Hepatocyte (in vitro differentiated cells): ENCODE data around the gene TOB1. TPM values are rescaled to one million over a fixed set of nuclear protein-coding genes. Genes with fewer than 3 reads are reported as not detected.

Experiments used
- DNase-seq: peaks from one replicate; pipeline ENCODE4 v3.0.0-alpha.2; 2016; ENCODE audit warnings: low spot score
- H2AFZ ChIP-seq: fragments of 200-600 bp; sonication (generic); 2 replicates; pipeline ENCODE4 v1.6.0; 2016; ENCODE audit warnings: antibody characterized with exemption, mild to moderate bottlenecking
- H3K27ac ChIP-seq: fragments of 200-600 bp; sonication (generic); 2 replicates; pipeline ENCODE4 v1.5.1; 2016; ENCODE audit warnings: mild to moderate bottlenecking
- H3K27me3 ChIP-seq: fragments of 200-600 bp; sonication (generic); 2 replicates; pipeline ENCODE4 v1.6.1; 2016
- H3K36me3 ChIP-seq: fragments of 200-600 bp; sonication (generic); replicated peaks from 2 replicates; pipeline ENCODE4 v1.5.1; 2016; ENCODE audit warnings: low read depth; ENCODE audit not compliant: insufficient read depth
- H3K4me1 ChIP-seq: fragments of 200-600 bp; sonication (generic); 2 replicates; pipeline ENCODE4 v1.5.1; 2016; ENCODE audit warnings: mild to moderate bottlenecking, moderate library complexity; ENCODE audit not compliant: insufficient read depth
- H3K4me2 ChIP-seq: fragments of 200-600 bp; sonication (generic); 2 replicates; pipeline ENCODE4 v1.6.0; 2016
- H3K4me3 ChIP-seq: fragments of 200-600 bp; sonication (generic); 2 replicates; pipeline ENCODE4 v1.5.1; 2016; ENCODE audit warnings: mild to moderate bottlenecking
- H3K79me2 ChIP-seq: fragments of 200-600 bp; sonication (generic); 2 replicates; pipeline ENCODE4 v1.6.0; 2017; ENCODE audit warnings: mild to moderate bottlenecking
- H3K9me2 ChIP-seq: fragments of 200-600 bp; sonication (generic); replicated peaks from 2 replicates; pipeline ENCODE4 v1.6.0; 2017; ENCODE audit warnings: mild to moderate bottlenecking; ENCODE audit not compliant: insufficient read depth
- H3K9me3 ChIP-seq: fragments of 200-600 bp; sonication (generic); 2 replicates; pipeline ENCODE4 v1.5.1; 2016; ENCODE audit warnings: low read depth, mild to moderate bottlenecking
- H4K20me1 ChIP-seq: fragments of 200-600 bp; sonication (generic); 2 replicates; pipeline ENCODE4 v1.6.0; 2016; ENCODE audit warnings: mild to moderate bottlenecking; ENCODE audit not compliant: insufficient read depth, poor library complexity, severe bottlenecking
- EZH2 ChIP-seq: fragments of 200-600 bp; sonication (generic); IDR thresholded peaks from 2 replicates; pipeline ENCODE4 v1.6.1; 2016; ENCODE audit warnings: antibody characterized with exemption, mild to moderate bottlenecking, borderline replicate concordance
- EZH2phosphoT487 ChIP-seq: fragments of 200-600 bp; sonication (generic); IDR thresholded peaks from one replicate; pipeline ENCODE4 v1.6.1; 2018; ENCODE audit warnings: antibody characterized with exemption, mild to moderate bottlenecking, low read depth, moderate library complexity; ENCODE audit not compliant: unreplicated experiment, severe bottlenecking
- WGBS: methylation state at CpG from one replicate; pipeline ENCODE4 v1.1.6; 2016; ENCODE audit warnings: low lambda C conversion rate; ENCODE audit errors: missing lambda C conversion rate; 5-methylcytosine and 5-hydroxymethylcytosine counted together
- polyA plus RNA-seq: library from polyadenylated mRNA; unstranded; fragments of >200 nt; fragmentation: Nextera tagmentation; extraction: Ambion mirVana; gene quantifications from 2 replicates; pipeline ENCODE4 v1.2.1, GENCODE V29; 2016
- total RNA-seq: library from RNA; depleted of rRNA; stranded (reverse); fragments of >200 nt; gene quantifications from 2 replicates; pipeline ENCODE4 v1.2.3, GENCODE V29; 2014
- TF ChIP-seq, protein P1 (sequence below): fragments of 200-600 bp; sonication (generic); IDR thresholded peaks from 2 replicates; pipeline ENCODE4 v1.5.1; 2016; ENCODE audit warnings: antibody characterized with exemption, mild to moderate bottlenecking; ENCODE audit not compliant: poor library complexity

Gene TOB1
- total and polyA plus RNA-seq, 2 experiments from 2014 or later, result 43.2 to 52.1 TPM

DNA sequence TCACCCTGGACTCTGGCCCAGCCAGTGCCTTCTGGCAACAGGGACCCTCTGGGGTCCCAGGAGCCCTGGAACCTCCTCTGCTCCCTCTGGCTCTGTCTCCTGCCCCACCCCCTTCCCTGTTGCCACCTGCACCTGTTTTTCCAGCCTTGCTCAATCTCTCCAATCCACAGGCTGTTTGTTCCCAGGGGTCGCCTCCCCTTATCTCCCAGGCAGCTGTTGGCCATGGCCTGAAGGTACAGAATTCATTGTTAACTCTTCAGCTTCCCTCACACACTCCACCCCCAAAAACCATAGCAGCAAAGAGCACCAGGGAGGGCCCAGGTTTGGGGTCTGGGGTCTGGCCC lies 39.3 kb upstream of the TOB1 start:
- peaks cover 62% of the 10 kb centered on the region for H3K4me1 ChIP-seq
- H3K27me3 ChIP-seq, result no peaks in the 10 kb centered on the region
- TF ChIP-seq EZH2phosphoT487 (no peak), EZH2 (no peak)
- TF ChIP-seq, protein P1, sequence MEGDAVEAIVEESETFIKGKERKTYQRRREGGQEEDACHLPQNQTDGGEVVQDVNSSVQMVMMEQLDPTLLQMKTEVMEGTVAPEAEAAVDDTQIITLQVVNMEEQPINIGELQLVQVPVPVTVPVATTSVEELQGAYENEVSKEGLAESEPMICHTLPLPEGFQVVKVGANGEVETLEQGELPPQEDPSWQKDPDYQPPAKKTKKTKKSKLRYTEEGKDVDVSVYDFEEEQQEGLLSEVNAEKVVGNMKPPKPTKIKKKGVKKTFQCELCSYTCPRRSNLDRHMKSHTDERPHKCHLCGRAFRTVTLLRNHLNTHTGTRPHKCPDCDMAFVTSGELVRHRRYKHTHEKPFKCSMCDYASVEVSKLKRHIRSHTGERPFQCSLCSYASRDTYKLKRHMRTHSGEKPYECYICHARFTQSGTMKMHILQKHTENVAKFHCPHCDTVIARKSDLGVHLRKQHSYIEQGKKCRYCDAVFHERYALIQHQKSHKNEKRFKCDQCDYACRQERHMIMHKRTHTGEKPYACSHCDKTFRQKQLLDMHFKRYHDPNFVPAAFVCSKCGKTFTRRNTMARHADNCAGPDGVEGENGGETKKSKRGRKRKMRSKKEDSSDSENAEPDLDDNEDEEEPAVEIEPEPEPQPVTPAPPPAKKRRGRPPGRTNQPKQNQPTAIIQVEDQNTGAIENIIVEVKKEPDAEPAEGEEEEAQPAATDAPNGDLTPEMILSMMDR, result no peak
- H3K9me2 ChIP-seq, result no peaks in the 10 kb centered on the region
- no peaks in the 10 kb centered on the region for H3K9me3 ChIP-seq
- H3K36me3 ChIP-seq, result no peaks in the 10 kb centered on the region
- H3K79me2 ChIP-seq, result no peaks in the 10 kb centered on the region
- DNase-seq, result peak; percentile 73
- H3K27ac ChIP-seq, result peak overlapping the region; percentile 98
- peak overlapping the region; percentile 69 for H3K4me2 ChIP-seq
- no peak overlapping the region for H3K4me3 ChIP-seq
- H4K20me1 ChIP-seq, result no peaks in the 10 kb centered on the region
- 38% methylated on average over 1 of the region's 1 CpG for WGBS
- peak overlapping the region; percentile 58 for H2AFZ ChIP-seq

DNA sequence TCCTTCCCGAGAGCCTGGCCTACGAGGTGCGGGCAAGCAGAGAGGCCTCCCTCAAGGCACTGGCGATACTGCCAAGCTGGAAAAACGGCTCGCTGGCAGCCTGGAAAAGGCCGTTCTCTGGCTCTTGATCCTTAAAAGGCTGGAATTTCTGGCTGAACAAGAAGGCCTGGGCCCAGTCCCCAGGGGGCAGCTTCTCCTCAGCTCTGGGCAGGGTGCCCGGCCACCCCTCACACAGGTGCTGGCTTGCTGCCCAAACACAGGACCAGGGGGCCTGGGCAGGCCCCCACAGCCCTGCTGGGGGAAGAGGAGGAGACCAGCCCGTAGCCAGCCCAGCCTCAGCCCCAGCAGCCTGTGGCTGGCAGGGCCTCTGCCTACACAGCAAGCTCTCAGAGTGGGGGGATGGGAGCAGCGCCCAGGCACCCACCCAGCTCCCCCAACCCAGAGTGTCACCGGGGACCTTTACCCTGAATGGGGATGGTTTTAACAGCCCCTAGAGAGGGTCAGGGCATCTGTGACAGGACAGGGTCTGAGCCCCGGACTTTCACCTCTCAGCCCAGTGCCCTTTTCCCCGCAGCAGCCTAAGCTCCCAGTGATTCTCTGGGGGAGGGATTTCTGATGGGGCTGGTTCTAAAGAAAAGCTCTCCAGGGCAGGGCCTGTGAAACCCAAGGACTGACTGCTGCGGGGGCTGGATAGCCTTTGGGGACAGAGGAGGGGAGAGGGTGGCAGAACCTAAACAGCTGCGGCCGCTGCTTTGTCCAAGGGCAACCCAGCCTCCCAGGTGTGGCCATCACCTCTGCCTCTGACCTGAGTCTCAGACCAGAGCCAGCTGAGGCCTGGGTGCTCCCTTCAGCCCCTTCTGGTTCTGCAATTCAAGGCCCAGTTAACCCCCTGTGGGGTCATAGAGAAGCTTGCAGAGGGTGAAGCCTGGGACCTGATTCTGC lies 38.6 kb upstream of the TOB1 start:
- H3K36me3 ChIP-seq, result no peaks in the 10 kb centered on the region
- peak; percentile 78 for DNase-seq
- peak overlapping the region; percentile 58 for H2AFZ ChIP-seq
- H3K79me2 ChIP-seq, result no peaks in the 10 kb centered on the region
- WGBS, result 30% methylated on average over 16 of the region's 16 CpGs
- no peaks in the 10 kb centered on the region for H4K20me1 ChIP-seq
- no peaks in the 10 kb centered on the region for H3K27me3 ChIP-seq
- no peak overlapping the region for H3K4me3 ChIP-seq
- peaks cover 57% of the 10 kb centered on the region for H3K4me1 ChIP-seq
- H3K4me2 ChIP-seq, result peak overlapping the region; percentile 69
- no peaks in the 10 kb centered on the region for H3K9me3 ChIP-seq
- TF ChIP-seq, protein P1, result no peak
- no peak for TF ChIP-seq EZH2
- no peak for TF ChIP-seq EZH2phosphoT487
- peak overlapping the region; percentile 98 for H3K27ac ChIP-seq
- H3K9me2 ChIP-seq, result no peaks in the 10 kb centered on the region

DNA sequence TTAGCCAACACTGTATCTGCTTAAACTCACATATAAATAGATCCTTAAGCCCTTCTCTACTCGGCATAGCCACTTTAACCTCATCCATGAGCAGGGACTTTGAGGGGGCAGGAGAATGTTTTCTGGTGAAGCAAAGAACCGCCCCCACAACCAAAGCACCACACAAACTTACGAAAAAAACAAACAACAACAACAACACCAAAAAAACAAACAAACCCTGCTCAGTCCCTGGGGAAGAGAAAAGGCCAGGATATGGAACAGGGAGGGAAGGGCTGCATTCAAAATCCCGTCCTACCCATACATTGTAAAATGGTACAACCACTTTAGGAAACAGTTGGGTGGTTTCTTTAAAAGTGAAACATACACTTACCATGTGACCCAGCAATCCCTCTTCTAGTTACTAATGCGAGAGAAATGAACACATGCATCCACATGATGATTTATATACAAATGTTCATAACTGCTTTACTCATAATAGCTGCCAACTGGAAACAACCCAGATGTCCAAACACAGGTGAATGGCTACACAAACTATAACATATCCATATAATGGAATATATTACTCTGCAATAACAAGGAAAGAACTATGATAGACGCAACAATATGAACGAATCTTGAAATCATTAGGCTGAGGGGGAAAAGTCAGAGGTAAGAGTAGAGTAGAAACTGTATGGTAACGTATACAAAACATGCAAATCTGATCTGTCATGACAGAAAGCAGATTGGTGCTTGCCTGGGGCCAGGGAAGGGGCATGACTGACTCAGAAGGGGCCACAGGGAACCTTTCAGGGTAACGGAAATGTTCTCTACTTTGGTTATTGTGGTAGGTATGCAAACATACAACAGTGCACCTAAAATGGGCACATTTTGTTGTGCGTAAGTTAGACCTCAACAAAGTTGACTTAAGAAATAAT lies 37.7 kb upstream of the TOB1 start:
- peaks cover 48% of the 10 kb centered on the region for H3K4me1 ChIP-seq
- H3K27ac ChIP-seq, result peak overlapping the region; percentile 98
- peak overlapping the region; percentile 58 for H2AFZ ChIP-seq
- WGBS, result 66% methylated on average over 10 of the region's 10 CpGs
- no peak overlapping the region for H3K4me3 ChIP-seq
- no peak for DNase-seq
- H3K4me2 ChIP-seq, result peak overlapping the region; percentile 69
- H3K36me3 ChIP-seq, result no peaks in the 10 kb centered on the region
- H3K27me3 ChIP-seq, result no peaks in the 10 kb centered on the region
- H4K20me1 ChIP-seq, result no peaks in the 10 kb centered on the region
- H3K9me2 ChIP-seq, result no peaks in the 10 kb centered on the region
- no peaks in the 10 kb centered on the region for H3K79me2 ChIP-seq
- no peaks in the 10 kb centered on the region for H3K9me3 ChIP-seq
- TF ChIP-seq EZH2 (no peak), EZH2phosphoT487 (no peak)
- TF ChIP-seq, protein P1, result no peak
